HG03097 (cell line): ENCODE data around the gene FOXO1.

Experiments used
- ATAC-seq: cut with Tn5 transposase; IDR thresholded peaks from one replicate; pipeline ENCODE4 v1.9.1; 2021; ENCODE audit not compliant: unreplicated experiment, low FRiP score

FOXO1 gene

GRCh38 chr13:40582531-40582930 lies 83.9 kb downstream of the FOXO1 start:
- ATAC-seq = no peak

DNA sequence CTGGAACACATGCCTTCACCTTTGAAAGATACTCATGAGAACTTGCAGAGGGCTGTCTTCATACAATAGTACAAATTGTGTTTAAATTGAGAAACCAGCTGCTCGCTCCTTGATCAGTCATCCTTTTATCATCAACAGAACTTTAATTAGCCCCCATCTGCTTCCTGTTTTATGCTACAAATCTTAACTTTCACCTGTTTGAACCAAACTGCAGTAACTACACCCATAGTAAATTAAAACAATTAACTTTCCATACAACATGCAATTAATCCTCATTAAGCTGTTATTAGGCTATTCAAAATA lies 85.2 kb downstream of the FOXO1 start:
- no peak for ATAC-seq

DNA sequence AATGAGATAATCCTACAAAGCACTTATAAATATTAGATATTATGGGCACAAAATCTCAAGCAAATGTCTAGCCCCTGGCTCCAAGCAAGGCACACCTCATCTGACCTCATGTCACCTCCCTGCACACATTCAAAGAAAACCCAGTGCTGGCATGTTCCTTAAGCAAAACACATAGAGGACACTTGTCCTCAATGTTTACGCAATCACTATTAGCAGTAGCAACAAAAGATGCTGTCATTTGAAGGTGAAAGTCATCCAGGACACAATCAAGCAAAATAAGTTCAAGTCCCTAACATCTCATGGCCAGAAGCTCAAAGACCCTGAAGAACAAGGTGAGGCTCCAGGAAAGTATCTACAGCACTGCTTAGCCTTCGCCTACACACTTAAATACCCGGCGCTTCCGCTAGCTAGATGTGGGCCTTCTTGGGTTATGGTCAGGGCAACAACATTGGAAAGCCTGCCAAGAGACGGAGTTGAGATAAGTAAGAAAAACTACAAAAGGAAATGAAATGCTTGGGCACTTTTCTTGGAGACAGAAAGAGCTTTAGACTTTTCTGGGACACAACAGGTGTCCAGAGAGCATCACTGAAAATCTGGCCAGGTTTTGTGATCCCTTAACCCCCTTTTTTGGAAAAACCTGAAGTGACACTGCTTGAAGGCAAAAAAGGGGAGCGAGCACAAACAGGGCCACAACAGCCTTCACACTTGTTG lies 85.7 kb downstream of the FOXO1 start:
- ATAC-seq = no peak

DNA sequence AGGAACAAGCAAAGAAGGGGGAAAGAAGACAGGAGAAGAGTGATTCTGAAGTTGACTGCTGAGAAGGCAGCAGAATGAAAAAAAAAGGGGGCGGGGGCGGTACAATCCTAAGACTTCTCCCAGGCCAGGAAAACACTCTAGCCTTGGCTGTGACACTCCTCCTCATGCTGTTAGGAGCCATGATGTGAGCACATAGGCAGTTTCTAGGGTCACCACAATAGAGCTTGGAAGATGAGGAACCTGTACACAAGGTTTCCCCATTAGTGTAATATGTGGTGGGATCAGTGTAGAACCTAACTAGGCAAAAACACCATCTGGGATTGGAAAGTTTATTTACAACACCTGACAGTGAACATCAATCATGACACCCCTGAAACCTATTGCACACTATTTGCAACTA lies 86.9 kb downstream of the FOXO1 start:
- ATAC-seq = no peak

DNA sequence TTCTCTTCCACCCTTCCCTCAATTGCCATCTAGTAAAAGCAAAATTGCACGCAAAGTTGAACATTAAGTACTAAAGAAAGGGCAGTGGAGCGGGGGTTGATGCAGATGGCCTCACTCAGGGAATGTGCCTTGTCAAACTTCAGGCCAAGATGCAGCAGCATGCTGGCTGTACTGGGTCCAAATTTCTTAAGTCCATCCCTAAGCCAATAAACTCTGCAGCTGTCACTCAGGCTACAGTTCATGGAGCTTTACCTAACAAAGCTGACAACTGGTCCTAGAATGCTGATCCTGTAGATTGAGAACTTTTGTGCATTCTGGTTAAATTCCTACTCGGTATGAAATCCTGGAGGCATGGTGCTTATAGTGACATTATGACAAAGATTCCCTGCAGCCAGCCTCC lies 88.4 kb downstream of the FOXO1 start:
- no peak for ATAC-seq

- ATAC-seq = no peak
Observed at GRCh38 chr13:40576369-40576768, 90.1 kb downstream of the FOXO1 start.

GRCh38 chr13:40572961-40573360 lies 93.5 kb downstream of the FOXO1 start:
- ATAC-seq = no peak

DNA sequence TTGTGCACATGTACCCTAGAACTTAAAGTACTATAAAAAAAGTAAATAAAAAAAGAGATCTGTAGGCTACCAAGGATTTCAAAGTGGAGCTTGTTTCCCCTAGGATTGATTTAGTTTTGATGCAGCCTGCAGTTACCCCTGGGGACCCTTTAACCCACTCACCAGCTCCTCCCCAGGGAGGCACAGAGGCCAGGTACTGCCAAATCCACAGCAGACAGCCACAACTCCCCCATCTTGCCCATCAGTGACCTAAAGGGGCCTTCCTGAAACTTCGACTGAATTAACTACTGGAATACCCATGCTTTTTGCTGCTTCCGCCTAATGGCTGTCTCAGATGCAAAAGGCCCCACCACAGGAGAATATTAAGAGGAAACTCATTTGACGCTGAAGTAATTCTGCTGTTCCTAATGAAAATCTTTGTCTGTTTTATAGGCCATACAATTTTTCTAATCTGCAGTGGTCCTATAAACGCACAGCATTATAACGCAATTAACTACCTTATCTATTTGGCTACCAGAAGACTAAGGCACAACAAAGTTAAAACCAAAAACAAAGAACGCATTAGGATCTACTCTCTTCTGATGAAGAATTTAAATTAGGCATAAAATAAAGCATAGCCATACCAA lies 95.0 kb downstream of the FOXO1 start:
- ATAC-seq = no peak

DNA sequence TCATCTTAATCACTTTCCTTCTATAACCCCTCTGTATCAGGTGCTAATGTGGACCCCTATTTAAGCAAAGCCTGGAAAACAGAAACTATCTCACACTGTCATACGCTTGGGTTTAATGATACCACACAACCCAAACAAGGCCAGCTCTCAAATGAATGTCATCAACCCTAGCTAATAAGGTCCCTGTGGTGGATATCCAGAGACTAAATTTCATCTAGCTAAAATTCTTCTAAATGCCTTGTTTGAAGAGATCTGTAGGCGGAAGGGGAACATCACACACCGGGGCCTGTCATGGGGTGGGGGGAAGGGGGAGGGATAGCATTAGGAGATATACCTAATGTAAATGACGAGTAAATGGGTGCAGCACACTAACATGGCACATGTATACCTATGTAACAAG lies 95.5 kb downstream of the FOXO1 start:
- no peak for ATAC-seq

DNA sequence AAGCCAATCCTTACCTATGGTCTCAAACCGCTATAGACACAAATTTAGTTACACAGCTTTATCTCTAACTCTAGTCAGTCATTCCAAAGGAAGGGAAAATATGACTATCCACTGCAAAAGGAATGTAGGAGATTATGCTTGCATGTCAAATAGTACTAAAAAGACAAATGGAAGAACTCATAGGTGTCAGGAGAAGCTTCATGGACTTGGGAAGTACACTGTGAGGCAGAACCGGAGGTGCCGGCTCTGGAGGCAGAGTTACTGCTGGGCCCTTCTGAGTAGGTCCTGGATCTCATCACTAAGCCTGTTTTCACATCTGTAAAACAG lies 97.5 kb downstream of the FOXO1 start:
- no peak for ATAC-seq

DNA sequence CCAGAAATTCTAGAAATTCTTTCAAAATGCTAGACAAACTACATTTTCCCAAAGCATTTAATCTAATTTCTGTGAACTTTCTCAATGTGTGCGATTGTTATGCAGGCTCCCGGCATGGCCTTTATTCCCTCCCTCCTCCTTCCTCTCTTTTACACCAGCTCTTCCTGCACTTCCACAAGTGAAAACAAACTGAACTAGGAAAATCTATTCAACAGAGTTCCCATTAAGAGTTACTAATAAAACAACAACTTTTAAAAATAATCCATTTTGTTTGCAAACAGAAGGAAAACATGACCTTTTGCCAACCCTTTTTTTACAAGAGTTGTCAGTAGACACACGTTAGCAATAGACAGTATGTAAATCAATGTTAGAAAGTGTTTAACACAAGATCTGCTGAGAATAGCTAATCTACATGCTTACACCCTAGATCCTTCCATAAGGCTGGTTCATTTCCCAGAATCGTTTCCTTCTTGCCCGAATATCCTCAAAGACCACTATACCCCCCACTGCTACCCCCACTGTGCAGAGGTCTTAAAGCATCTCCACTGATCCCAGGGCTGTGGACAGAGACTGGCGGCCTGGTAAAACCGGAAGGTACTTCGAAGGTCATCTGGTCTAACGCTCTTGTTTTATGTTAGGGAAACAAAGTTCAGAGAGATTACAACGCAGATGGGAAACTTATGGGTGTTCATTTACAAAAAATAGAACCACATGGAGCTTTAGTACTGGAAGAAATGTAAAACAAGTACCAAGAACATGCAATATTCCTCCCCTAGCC lies 98.0 kb downstream of the FOXO1 start:
- ATAC-seq = no peak

DNA sequence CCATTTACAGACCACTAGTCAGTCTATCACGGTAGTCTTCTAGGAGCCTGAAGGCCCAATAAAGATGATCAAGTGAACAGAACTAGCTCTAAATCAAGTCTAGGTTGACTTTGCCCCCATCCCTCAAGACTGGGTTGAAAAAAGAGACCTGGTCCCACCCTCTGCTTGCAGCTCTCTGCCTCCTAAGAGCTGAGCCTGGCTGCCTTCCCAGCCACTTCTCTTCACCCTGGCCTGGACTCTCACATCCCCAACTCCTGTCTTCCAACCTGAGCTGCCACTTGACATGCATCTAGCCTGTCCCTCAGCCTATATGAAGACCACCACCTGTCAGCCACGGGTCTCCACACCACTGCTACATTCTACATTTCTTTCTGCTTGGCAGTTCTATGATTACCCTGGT lies 99.6 kb downstream of the FOXO1 start:
- no peak for ATAC-seq

DNA sequence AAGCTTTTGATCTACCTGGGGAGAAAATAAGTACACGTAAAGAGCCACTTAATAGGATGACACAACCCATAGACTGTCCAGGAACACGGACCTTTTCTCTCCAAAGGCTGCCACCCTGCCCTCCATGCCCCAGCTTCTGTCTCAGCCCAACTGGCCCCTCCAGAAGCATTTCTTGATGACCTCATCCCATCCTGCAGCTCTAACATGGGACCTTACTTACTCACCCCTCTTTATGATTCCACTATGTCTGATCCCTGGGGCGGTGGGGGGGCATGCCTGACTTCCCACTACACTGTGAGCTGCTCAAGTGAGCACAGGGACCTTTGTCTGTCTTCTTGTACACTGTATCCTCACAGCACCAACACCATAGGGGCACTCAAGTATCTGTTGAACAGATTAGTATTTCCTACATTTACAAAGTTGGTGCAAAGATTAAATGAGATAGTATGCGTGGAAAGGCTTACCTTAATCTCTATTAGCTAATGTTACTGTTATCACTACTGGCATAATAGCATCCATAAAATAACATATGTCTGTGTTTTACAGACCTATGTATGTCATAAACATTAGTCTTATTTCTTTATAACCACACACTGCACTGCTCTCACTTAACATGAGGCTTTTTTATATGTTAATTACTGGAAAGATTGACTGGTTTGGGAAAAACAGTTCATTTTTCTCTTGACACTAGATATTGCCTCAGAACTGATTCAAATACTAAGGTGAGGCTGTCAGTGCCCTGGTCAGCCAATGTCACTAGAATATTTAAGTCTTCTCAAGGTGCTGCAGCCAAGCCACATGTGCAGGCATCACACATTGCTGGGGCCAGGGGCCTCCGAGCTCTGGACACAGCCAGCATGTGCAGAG lies 100.9 kb downstream of the FOXO1 start:
- no peak for ATAC-seq

GRCh38 chr13:40564342-40565001 lies 102.0 kb downstream of the FOXO1 start:
- ATAC-seq = no peak

GRCh38 chr13:40563350-40564125 lies 102.9 kb downstream of the FOXO1 start:
- ATAC-seq = no peak

GRCh38 chr13:40562975-40563349 lies 103.5 kb downstream of the FOXO1 start:
- ATAC-seq = no peak

DNA sequence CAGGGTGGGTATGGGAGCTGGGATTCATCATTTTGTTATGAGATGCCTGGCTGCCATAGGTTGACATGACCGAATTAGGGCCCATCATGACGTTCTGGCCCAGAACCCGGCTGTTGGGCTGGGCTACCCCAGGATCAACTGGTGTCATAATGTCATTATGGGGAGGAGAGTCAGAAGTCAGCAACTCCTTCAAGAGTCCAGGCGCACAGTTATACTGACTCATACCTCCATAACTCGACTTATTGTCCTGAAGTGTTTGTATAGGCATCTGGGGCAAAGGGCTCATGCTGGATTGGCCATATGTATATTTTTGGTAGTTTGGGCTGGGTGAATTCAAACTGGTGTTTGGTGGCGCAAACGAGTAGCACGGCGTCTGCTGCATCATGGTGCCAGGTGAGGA lies 106.5 kb downstream of the FOXO1 start:
- no peak for ATAC-seq

- no peak for ATAC-seq
Observed at GRCh38 chr13:40558656-40559055, 107.8 kb downstream of the FOXO1 start.

GRCh38 chr13:40556453-40556852 lies 110.0 kb downstream of the FOXO1 start:
- ATAC-seq = no peak

DNA sequence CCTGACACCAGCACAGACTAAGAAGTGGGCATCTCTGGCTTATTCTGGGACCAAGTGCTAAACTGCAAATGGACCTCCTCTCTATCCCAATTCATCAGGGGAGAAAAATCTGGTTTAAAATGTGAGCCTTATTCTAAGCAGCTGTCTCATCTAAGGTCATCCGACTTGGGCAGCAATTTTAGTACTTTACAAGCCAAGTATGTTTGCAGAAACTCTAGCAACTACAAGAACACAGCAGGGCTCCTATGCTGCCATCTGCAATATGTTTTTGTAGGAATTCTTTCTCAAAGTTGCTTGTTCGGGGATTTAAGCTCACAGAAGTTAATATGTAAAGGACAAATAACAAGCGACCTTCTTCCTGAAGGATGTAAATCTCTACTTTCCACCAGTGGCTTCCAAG lies 113.1 kb downstream of the FOXO1 start:
- no peak for ATAC-seq
